Transverse colon (tissue), 4 donors: ENCODE measurements around the gene PRAF2.

Experiments
- CTCF ChIP-seq, 5 experiments: fragments of 200-600 bp in 3 of 5; fragments of 450-650 bp in 2 of 5; sonication (generic) in 3 of 5; IDR thresholded peaks; 1 replicate in 2 of 5; 2 replicates in 3 of 5; pipeline ENCODE4 v1.5.1; 2016 to 2017; ENCODE audit warnings: antibody characterized with exemption in 5 of 5, inconsistent platforms in 3 of 5, mild to moderate bottlenecking in 2 of 5, moderate library complexity in 1 of 5
- POLR2A ChIP-seq: fragments of 450-650 bp; IDR thresholded peaks from one replicate; pipeline ENCODE4 v1.6.1; 2016; ENCODE audit warnings: antibody characterized with exemption, mild to moderate bottlenecking, moderate library complexity
- POLR2AphosphoS5 ChIP-seq, 3 donors: sonication (generic); formaldehyde crosslinking; IDR thresholded peaks; one replicate each; pipeline ENCODE4 v1.6.1; 2016; ENCODE audit warnings: antibody characterized with exemption in 3 of 3

- TF ChIP-seq CTCF (IDR thresholded peaks at IDR 0.05) (no peak), POLR2A (no peak), POLR2AphosphoS5 (IDR thresholded peaks at IDR 0.05) (no peak)
These were observed 4.8 kb downstream of the PRAF2 start for GRCh38 chrX:49069038-49069437.
